ENCODE measurements around the gene NACC1.

The NACC1 gene

DNA sequence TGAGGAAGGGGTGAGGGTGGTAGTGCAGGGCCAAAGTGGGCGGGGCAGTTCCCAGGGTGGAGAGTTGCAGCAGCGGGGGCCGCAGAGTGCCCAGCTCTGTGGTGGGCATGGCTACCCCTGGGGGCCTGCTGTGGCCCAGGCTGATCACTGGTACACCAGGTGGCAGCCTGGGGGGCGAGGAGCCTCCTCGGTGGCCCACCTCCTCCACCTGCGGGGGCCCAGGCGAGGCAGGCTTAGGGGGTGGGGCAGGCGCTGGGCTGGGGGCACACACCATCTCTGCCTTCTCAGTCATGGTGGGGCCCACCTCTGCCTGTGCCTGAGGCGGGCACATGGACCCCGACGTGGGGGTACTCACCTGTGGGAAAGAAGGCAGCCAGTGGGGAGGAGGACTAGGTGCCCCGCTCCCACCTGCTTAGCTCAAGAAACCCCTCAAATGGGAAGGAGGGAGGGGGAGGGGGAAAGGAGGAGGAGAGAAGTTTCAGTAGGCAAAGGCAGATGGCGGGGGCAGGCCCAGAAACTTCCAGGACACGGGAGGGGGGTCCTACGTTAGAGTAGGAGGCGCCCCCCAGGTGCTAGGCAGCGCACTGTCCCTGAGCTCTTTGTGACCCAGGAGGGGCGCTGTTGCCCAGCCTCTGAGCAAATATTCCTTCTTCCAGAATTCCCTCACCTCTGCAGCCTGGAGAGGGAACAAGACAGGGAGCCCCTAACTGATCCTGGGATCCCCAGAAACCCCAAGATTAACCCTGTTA, 17.0 kb upstream of the NACC1 start:
- WGBS, 2 experiments = 64 to 71% methylated on average over 18 of the region's 18 CpGs
- Histone ChIP-seq H3K36me3 (ENCODE audit: control insufficient read depth, insufficient read depth, low read length) (no peaks in the 10 kb centered on the region), H3K9me3 (ENCODE audit: control insufficient read depth, low read length) (no peaks in the 10 kb centered on the region), H3K4me1 (ENCODE audit: control insufficient read depth, insufficient read depth, low read length) (no peaks in the 10 kb centered on the region), H3K27ac (ENCODE audit: insufficient read depth, low read depth, low read length, poor library complexity, severe bottlenecking) (no peak overlapping the region), H3K27me3 (ENCODE audit: control insufficient read depth, insufficient read depth, low read length, poor library complexity, severe bottlenecking) (peaks cover 74% of the 10 kb centered on the region), H3K4me3 (ENCODE audit: insufficient read depth, low read depth, low read length) (no peak overlapping the region)

DNA sequence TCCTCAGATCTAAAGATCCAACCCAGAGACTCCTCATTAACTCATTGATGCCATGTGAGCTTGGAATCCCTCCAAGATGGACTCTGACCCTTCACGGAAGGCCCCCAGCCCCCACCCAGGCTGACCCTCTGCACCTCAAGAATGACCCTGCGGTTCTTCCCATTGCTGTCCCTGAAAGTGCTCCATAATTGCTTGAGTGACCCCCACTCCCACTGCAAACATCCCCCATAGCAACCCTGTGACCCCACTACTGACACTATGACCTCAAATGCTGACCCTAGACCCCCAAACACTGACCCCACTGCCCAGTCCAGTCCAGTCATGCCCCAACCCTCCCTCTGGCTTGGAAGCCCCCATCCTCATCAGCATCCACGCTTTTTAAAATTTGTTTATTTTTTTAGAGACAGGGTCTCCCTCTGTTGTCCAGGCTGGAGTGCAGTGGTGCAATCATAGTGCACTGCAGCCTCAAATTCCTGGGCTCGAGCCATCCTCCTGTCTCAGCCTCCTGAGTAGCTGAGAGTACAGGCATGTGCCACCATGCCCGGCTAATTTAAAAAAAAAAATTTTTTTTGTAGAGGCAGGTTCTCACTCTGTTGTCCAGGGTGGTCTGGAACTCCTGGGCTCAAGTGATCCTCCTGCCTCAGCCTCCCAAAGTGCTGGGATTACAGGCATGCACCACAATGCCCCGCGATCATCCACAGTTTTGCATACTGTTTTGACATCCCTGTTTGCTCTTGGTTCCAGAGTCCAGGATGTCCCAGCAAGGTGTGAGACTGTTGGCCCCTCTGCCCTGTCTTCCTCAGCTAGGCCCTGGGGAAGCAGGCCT, 16.3 kb upstream of the NACC1 start:
- Histone ChIP-seq H3K4me1 (ENCODE audit: control insufficient read depth, insufficient read depth, low read length) (no peaks in the 10 kb centered on the region), H3K9me3 (ENCODE audit: control insufficient read depth, low read length) (no peaks in the 10 kb centered on the region), H3K27ac (ENCODE audit: insufficient read depth, low read depth, low read length, poor library complexity, severe bottlenecking) (no peak overlapping the region), H3K4me3 (ENCODE audit: insufficient read depth, low read depth, low read length) (no peak overlapping the region), H3K27me3 (ENCODE audit: control insufficient read depth, insufficient read depth, low read length, poor library complexity, severe bottlenecking) (peaks cover 66% of the 10 kb centered on the region), H3K36me3 (ENCODE audit: control insufficient read depth, insufficient read depth, low read length) (no peaks in the 10 kb centered on the region)
- WGBS, 2 experiments = 89 to 91% methylated on average over 7 of the region's 7 CpGs

DNA sequence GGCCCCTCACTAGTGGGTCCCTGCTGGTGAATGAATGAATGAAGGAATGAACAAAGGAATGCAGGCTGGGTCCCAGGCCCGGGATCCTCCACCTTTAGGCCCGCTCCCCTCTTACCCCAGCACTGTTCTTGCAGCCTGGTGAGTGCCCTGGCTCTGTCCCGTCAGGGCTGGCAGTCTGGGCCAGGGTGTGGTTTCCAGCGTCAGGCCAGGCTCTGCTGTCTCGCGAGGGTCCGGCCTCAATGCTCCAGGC, 15.7 kb upstream of the NACC1 start:
- Histone ChIP-seq H3K27me3 (ENCODE audit: control insufficient read depth, insufficient read depth, low read length, poor library complexity, severe bottlenecking) (peaks cover 61% of the 10 kb centered on the region), H3K4me3 (ENCODE audit: insufficient read depth, low read depth, low read length) (no peak overlapping the region), H3K27ac (ENCODE audit: insufficient read depth, low read depth, low read length, poor library complexity, severe bottlenecking) (no peak overlapping the region), H3K4me1 (ENCODE audit: control insufficient read depth, insufficient read depth, low read length) (no peaks in the 10 kb centered on the region), H3K36me3 (ENCODE audit: control insufficient read depth, insufficient read depth, low read length) (peaks cover 1% of the 10 kb centered on the region), H3K9me3 (ENCODE audit: control insufficient read depth, low read length) (no peaks in the 10 kb centered on the region)
- WGBS, 2 experiments = 31 to 35% methylated on average over 7 of the region's 7 CpGs

DNA sequence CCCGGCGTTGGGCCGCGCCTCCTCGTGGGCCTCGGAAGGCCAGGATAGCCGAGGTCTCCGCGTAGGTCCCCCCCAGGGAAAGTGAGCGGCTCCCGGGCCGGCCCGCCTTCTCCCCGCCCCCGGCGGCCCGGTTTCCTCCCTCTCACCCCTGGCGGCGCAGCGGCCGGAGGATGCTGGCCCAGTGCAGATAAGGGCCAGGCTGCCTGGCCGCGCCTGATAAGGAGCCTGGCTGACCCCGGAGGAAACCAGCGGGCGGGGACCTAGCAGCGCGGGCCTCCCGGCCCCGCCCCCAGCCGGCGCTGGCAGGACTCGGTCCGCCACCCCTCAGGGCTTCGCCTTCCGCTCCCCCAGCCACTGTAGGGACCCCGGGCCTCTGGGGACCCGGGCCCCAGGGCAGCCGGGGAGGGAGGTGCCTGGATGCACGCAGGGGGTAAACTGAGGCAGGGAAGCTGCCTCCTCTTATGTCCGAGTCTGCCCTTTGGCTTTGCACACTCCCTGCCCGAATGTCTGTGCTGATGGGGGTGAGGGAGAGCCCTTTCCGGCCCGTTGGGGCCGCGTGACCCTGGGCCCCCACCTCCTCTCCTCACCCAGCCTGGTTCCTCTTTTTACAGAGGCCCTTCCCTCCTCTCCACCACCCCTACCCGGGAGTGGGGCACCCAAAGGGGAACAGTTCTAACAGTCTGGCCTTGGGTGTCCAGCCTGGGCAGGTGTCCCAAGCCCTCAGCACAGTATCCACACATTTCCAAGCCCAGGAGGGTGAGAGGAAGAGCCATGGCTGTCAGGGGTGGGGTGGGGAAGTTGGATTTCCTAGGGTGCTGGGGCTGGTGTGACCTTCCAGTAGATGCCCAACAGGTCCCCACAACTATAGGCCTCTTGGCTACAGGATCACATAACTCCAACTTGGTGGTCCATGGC, 15.1 kb upstream of the NACC1 start, which contains the start of gene LYL1:
Gene LYL1, minus strand, starts transcription at position 193 of the 915 bp plus-strand sequence. CDS start 1,687 bp downstream, outside the sequence.
- Histone ChIP-seq H3K27me3 (ENCODE audit: control insufficient read depth, insufficient read depth, low read length, poor library complexity, severe bottlenecking) (peaks cover 55% of the 10 kb centered on the region), H3K9me3 (ENCODE audit: control insufficient read depth, low read length) (no peaks in the 10 kb centered on the region), H3K36me3 (ENCODE audit: control insufficient read depth, insufficient read depth, low read length) (peaks cover 6% of the 10 kb centered on the region), H3K27ac (ENCODE audit: insufficient read depth, low read depth, low read length, poor library complexity, severe bottlenecking) (no peak within 1 kb of the TSS), H3K4me1 (ENCODE audit: control insufficient read depth, insufficient read depth, low read length) (no peaks in the 10 kb centered on the region), H3K4me3 (ENCODE audit: insufficient read depth, low read depth, low read length) (no peak within 1 kb of the TSS)
- 13% methylated on average over 47 of the region's 47 CpGs for WGBS, 2 experiments

DNA sequence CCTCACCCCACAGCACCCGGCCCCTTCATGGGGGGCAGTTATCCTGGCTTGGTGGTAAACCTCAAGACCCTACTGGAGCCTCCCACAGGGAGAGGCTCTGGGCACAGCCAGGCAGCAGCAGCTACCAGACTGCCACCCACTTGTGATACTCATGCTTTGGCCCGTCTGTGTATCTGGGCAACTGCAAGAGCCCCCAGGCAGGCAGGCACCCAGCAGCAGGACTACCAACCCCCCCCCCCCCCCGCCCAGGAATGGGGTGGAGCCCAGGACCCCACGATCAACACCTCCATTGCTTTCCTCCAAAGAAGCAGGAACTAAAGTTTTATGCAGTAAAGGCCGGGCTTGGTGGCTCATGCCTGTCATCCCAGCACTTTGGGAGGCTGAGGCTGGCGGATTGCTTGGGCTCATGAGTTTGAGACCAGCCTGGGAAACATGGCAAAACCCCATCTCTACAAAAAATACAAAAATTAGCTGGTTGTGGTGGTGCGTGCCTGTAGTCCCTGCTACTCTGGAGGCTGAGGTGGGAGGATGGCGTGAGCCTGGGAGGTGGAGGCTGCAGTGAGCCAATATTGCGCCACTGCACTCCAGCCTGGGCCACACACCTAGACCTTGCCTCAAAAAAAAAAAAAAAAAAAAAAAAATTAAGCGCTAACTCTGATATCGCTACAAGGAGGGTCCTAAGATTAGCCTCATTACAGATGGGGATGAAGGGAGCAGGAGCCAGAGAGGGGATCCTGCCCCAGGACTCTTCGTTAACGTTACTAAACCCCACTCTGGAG, 14.3 kb upstream of the NACC1 start:
- peaks cover 6% of the 10 kb centered on the region for H3K36me3 ChIP-seq (ENCODE audit: control insufficient read depth, insufficient read depth, low read length)
- peaks cover 46% of the 10 kb centered on the region for H3K27me3 ChIP-seq (ENCODE audit: control insufficient read depth, insufficient read depth, low read length, poor library complexity, severe bottlenecking)
- WGBS, 2 experiments = 90 to 91% methylated on average over 12 of the region's 13 CpGs
- no peak overlapping the region for H3K4me3 ChIP-seq (ENCODE audit: insufficient read depth, low read depth, low read length)
- H3K9me3 ChIP-seq (ENCODE audit: control insufficient read depth, low read length) = no peaks in the 10 kb centered on the region
- no peaks in the 10 kb centered on the region for H3K4me1 ChIP-seq (ENCODE audit: control insufficient read depth, insufficient read depth, low read length)
- H3K27ac ChIP-seq (ENCODE audit: insufficient read depth, low read depth, low read length, poor library complexity, severe bottlenecking) = no peak overlapping the region

DNA sequence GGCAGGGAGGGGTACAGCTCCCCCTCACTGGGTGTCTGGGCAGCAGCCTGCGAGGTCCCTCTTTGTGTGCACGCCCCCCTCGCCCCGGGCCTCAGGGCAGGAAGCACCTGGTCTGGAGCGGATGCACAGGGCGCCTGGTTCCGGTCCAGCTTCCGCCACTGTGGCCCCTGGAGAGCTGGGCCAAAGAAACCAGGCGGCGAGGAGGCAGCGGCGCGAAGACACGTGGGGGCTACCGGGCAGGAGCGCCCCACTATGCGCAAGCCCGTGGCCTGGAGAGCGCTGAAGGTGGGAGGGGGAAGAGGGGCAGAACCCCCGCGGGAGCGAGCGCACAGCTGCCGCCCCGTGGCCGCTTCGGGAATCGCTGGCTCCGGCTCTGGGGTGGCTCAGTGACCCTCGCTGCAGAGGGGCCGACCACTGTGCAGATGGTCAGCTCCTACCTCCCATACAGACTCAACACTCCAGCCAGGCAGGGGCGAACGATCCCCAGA, 13.7 kb upstream of the NACC1 start:
- H3K27ac ChIP-seq (ENCODE audit: insufficient read depth, low read depth, low read length, poor library complexity, severe bottlenecking) = no peak overlapping the region
- H3K4me3 ChIP-seq (ENCODE audit: insufficient read depth, low read depth, low read length) = no peak overlapping the region
- H3K4me1 ChIP-seq (ENCODE audit: control insufficient read depth, insufficient read depth, low read length) = no peaks in the 10 kb centered on the region
- peaks cover 40% of the 10 kb centered on the region for H3K27me3 ChIP-seq (ENCODE audit: control insufficient read depth, insufficient read depth, low read length, poor library complexity, severe bottlenecking)
- H3K9me3 ChIP-seq (ENCODE audit: control insufficient read depth, low read length) = no peaks in the 10 kb centered on the region
- WGBS, 2 experiments = 54 to 55% methylated on average over 33 of the region's 33 CpGs
- peaks cover 6% of the 10 kb centered on the region for H3K36me3 ChIP-seq (ENCODE audit: control insufficient read depth, insufficient read depth, low read length)

DNA sequence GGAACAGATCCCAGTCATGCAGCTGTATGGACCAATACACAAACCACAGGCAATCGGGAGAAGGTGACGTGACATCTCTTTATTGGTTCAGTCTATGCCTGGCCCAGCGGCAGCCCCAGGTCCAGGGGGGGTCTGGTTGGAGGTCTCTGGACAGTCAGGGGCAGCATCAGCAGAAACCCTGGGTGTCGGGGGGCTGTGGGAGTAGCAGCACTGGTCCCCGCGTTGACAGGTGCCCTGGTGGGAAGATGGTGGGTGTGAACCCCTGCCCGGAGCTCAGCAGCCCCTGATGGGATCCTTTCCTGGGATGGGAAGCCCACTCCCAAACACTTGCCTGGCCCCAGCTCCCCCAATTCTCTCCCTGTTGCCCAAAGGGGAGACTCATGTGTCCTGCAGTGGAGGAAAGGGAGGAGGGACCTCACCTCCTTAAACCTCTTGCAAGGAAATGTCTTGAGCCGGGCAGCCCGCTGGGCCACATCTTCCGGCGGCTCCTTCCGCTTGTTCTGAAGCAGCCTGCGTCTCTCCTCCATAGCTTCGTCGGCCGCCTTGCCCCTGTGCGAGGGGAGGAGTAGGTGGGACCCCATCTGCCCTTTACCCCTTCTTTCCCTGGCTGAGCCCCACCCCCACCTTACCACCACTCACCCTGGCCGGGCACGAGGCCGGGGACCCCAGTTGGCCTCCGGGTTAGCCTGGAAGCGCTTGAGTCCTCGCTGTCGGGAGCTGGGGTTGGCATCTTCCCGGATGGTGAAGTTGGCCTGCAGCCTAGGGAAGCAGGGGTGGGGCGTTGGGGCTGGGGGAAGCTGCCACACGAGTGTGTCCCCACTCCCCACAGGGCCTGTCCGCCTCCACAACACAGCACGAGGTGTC, 13.0 kb upstream of the NACC1 start:
- H3K27ac ChIP-seq (ENCODE audit: insufficient read depth, low read depth, low read length, poor library complexity, severe bottlenecking) = no peak overlapping the region
- H3K27me3 ChIP-seq (ENCODE audit: control insufficient read depth, insufficient read depth, low read length, poor library complexity, severe bottlenecking) = peaks cover 33% of the 10 kb centered on the region
- H3K4me3 ChIP-seq (ENCODE audit: insufficient read depth, low read depth, low read length) = no peak overlapping the region
- H3K9me3 ChIP-seq (ENCODE audit: control insufficient read depth, low read length) = no peaks in the 10 kb centered on the region
- H3K36me3 ChIP-seq (ENCODE audit: control insufficient read depth, insufficient read depth, low read length) = peaks cover 6% of the 10 kb centered on the region
- H3K4me1 ChIP-seq (ENCODE audit: control insufficient read depth, insufficient read depth, low read length) = no peaks in the 10 kb centered on the region
- 95 to 96% methylated on average over 29 of the region's 29 CpGs for whole genome bisulfite sequencing, 2 experiments

DNA sequence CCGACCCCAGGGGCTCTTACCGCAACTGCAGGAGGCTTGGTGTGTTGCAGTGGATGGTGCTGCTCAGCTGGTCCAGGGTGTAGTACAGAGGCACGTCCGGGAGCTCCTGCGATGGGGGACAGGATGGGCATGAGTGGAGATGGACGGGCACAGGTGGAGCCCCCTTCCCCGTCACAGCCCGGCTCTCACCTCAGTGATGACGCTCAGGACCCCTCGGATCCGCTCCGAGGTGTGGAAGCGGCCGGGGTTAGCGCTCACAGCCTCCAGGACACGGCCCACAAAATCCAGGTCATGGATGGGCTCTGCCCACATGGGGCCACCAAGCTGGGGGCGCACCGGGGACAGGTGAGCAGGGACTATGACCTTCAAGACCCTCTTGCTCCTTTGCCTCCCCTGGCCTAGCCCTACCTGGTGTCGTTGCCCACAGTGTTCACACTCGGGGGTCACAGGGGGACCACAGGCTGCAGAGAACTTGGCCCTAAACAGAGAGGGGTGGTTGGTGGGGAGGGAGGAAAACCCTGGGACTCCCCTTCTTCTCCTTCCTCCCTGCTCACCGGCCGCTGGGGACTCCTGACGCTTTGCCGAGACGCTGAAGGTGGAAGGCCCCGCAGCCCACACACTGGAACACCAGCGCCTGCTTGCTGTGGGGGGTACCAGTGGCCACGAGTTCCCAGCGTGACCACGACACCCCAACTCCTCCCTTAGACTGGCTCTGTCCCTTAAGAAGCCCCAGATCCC, 8.5 kb upstream of the NACC1 start:
- H3K27ac ChIP-seq (ENCODE audit: insufficient read depth, low read depth, low read length, poor library complexity, severe bottlenecking) = no peak overlapping the region
- 93 to 94% methylated on average over 30 of the region's 30 CpGs for WGBS, 2 experiments
- H3K9me3 ChIP-seq (ENCODE audit: control insufficient read depth, low read length) = no peaks in the 10 kb centered on the region
- no peaks in the 10 kb centered on the region for H3K27me3 ChIP-seq (ENCODE audit: control insufficient read depth, insufficient read depth, low read length, poor library complexity, severe bottlenecking)
- H3K4me1 ChIP-seq (ENCODE audit: control insufficient read depth, insufficient read depth, low read length) = no peaks in the 10 kb centered on the region
- peaks cover 14% of the 10 kb centered on the region for H3K36me3 ChIP-seq (ENCODE audit: control insufficient read depth, insufficient read depth, low read length)
- no peak overlapping the region for H3K4me3 ChIP-seq (ENCODE audit: insufficient read depth, low read depth, low read length)
